ENCODE measurements around the gene SH3RF3. TPM values are rescaled to one million over a fixed set of nuclear protein-coding genes. Genes with fewer than 3 reads are reported as not detected.

Gene SH3RF3
- total and polyA plus RNA-seq, 4 donors: 2.9 to 9.7 (median 8.6) TPM

GRCh38 chr2:109482361-109482861, 353.4 kb downstream of the SH3RF3 start:
- Histone ChIP-seq H3K4me3 (no peak overlapping the region), H3K27ac (ENCODE audit: low read depth in 1 of 2, low read length in 1 of 2) (peak overlapping the region in 1 of 2 donors; percentile 59), H3K9me3 (ENCODE audit: control insufficient read depth in 4 of 4, insufficient read depth in 3 of 4, low read length in 3 of 4) (no peaks in the 10 kb centered on the region), H3K4me1 (ENCODE audit: control insufficient read depth in 5 of 5, insufficient read depth in 5 of 5, low read length in 5 of 5) (peaks cover 8 to 43% (median 25%) of the 10 kb centered on the region in 5 donors), H3K36me3 (ENCODE audit: control insufficient read depth in 4 of 4, insufficient read depth in 4 of 4, low read length in 4 of 4) (no peaks in the 10 kb centered on the region), H3K9ac (ENCODE audit: insufficient read depth in 1 of 2, low read length in 2 of 2) (no peak overlapping the region), H3K27me3 (ENCODE audit: control insufficient read depth in 3 of 3, insufficient read depth in 3 of 3, low read length in 2 of 3) (no peaks in the 10 kb centered on the region)
- peak; percentile 55 to 71 (median 64) for DNase-seq
- 45 to 46% methylated on average over 15 of the region's 15 CpGs for WGBS, 2 donors
- ATAC-seq (ENCODE audit: insufficient read depth, low FRiP score): no peak
- no peak for TF ChIP-seq CTCF (IDR thresholded peaks at IDR 0.05; ENCODE audit: control extremely low read depth, extremely low read depth)

DNA sequence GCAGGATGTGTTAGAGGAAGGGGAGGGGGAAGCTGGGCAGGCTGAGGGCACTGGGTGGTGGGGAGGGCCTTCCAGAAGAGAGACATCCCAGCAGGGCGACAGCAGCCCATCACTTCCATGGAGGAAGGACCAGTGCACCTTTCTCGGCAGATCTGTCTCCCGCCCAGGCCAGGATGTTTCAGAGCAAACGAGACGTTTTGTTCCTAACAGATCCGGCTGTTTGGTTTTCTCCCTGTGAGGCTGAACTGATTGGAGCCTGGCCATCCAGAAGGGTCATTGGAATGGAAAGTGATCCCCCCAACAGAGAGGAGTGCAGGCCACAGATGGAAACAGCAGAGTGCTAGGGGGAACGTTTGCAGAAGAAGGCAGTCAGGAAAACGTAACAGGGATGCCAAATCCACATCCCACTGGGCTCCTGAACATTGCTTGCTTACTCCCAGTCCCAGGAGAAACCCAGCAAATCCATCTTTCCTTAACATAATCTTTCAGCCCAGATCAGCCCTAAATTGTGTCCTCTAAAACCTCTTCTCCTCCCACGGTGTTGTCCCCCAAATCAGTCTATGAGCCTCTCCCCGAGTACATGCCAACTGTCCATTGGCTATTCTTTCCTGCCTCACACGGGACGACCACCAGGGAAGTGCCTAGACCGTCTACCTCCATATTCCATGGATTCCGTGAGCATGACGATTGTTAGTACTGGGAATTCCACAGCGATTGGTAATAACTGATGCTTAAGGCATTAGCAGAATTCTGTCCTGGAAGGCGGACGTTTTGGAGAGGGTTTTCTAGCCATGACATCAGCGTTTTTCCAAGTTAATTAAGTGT, 357.9 kb downstream of the SH3RF3 start:
- DNase-seq (peak; percentile 67 to 82 (median 76)), ATAC-seq (ENCODE audit: insufficient read depth, low FRiP score) (no peak)
- Histone ChIP-seq H3K9me3 (ENCODE audit: control insufficient read depth in 4 of 4, insufficient read depth in 3 of 4, low read length in 3 of 4) (no peaks in the 10 kb centered on the region), H3K9ac (ENCODE audit: insufficient read depth in 1 of 2, low read length in 2 of 2) (no peak overlapping the region), H3K36me3 (ENCODE audit: control insufficient read depth in 4 of 4, insufficient read depth in 4 of 4, low read length in 4 of 4) (peaks cover 0 to 6% (median 0%) of the 10 kb centered on the region in 4 donors), H3K4me3 (no peak overlapping the region), H3K4me1 (ENCODE audit: control insufficient read depth in 5 of 5, insufficient read depth in 5 of 5, low read length in 5 of 5) (peaks cover 3 to 36% (median 17%) of the 10 kb centered on the region in 5 donors), H3K27me3 (ENCODE audit: control insufficient read depth in 3 of 3, insufficient read depth in 3 of 3, low read length in 2 of 3) (no peaks in the 10 kb centered on the region), H3K27ac (ENCODE audit: low read depth in 1 of 2, low read length in 1 of 2) (no peak overlapping the region)
- WGBS, 2 donors: 78 to 82% methylated on average over 19 of the region's 19 CpGs
- TF ChIP-seq CTCF (IDR thresholded peaks at IDR 0.05; ENCODE audit: control extremely low read depth, extremely low read depth): no peak

GRCh38 chr2:109487536-109487869, 358.5 kb downstream of the SH3RF3 start:
- TF ChIP-seq CTCF (IDR thresholded peaks at IDR 0.05; ENCODE audit: control extremely low read depth, extremely low read depth): no peak
- ATAC-seq (ENCODE audit: insufficient read depth, low FRiP score) (no peak), DNase-seq (no peak)
- Histone ChIP-seq H3K9me3 (ENCODE audit: control insufficient read depth in 4 of 4, insufficient read depth in 3 of 4, low read length in 3 of 4) (no peaks in the 10 kb centered on the region), H3K4me1 (ENCODE audit: control insufficient read depth in 5 of 5, insufficient read depth in 5 of 5, low read length in 5 of 5) (peaks cover 3 to 31% (median 16%) of the 10 kb centered on the region in 5 donors), H3K27me3 (ENCODE audit: control insufficient read depth in 3 of 3, insufficient read depth in 3 of 3, low read length in 2 of 3) (no peaks in the 10 kb centered on the region), H3K9ac (ENCODE audit: insufficient read depth in 1 of 2, low read length in 2 of 2) (no peak overlapping the region), H3K27ac (ENCODE audit: low read depth in 1 of 2, low read length in 1 of 2) (peak overlapping the region in 1 of 2 donors; percentile 5), H3K36me3 (ENCODE audit: control insufficient read depth in 4 of 4, insufficient read depth in 4 of 4, low read length in 4 of 4) (peaks cover 0 to 6% (median 0%) of the 10 kb centered on the region in 4 donors), H3K4me3 (no peak overlapping the region)
- 69 to 86% methylated on average over 7 of the region's 7 CpGs for WGBS, 2 donors

All from lung (tissue), 12 donors.